GM19438 (cell line): ENCODE results near the gene MEOX2.

ENCODE experiments used
- ATAC-seq: cut with Tn5 transposase; IDR thresholded peaks from one replicate; pipeline ENCODE4 v1.9.1; 2021; ENCODE audit warnings: low read depth; ENCODE audit not compliant: unreplicated experiment

Gene MEOX2

DNA sequence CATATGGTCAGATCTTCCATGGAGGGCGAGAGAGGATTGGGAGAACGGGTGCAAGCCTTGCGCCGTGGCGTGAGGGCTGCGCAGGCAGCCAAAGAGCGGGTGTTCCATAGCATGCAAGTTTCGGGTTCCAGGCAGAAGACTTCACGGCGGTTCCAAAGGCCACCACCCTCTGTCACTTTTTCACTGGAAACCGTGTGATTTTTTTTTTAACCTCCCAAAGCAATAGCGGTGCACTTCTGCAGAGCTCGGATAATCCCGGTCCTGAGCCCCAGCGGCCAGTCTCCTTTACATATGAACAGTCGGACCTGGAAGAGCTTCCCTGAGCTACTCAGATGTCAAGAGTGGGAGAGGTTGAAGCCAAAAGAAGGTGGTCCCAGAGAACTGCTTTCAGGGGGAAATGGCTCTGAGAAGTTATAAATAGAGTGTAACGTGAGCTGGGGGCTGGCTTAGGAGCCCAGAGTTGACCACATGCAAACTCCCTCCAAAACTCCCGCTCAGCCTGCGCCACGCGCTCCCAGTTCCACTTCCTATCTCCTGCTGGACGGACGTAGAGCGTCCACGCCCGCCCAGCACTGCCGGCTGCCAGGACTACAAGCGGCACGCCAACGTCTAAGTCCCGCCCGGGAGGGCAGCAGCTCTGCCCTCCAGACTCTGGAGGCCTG is at the start of gene MEOX2:
Gene MEOX2 (minus strand): TSS at position 389 of the 662 bp plus-strand sequence. CDS start 281 bp downstream, at position 108.
- ATAC-seq, result no peak

DNA sequence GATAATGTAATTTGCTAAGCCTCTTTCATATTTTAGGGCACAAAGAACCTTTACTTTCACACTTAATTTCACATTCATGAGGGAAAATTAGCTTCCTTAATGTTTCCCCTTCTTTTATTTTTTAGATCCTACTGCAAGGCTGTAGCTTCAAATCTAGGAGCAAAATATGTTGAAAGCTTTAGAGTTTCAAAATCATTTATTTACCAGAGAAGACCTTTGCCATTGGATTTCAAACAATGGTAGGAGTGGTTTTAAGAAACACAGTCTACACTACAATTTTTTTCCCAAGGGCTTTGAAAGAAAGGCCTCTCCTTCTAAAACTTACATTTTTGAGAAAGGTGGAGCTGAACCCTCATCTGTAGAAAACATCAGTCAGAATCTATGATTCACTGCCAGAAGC is 43.3 kb upstream of the MEOX2 start:
- ATAC-seq, result no peak

DNA sequence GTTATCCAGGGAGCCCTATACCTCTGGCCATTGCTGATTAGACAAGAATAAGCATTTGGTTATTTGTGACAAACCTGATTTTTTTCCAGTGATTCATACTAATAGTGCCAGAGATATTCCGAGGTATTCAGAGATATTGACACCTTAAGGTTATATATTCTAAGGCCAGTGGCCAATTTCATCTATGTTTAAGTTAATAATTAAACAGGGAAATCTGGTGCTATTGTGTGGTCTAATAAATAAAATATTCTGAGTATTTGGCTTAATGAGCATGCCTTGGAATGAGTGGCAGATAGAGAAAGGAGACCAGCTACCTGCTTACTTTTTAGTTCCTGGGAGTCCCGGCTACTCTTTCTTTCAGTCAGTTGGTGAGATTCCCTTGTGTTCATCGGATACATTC is 38.6 kb upstream of the MEOX2 start:
- ATAC-seq, result no peak

DNA sequence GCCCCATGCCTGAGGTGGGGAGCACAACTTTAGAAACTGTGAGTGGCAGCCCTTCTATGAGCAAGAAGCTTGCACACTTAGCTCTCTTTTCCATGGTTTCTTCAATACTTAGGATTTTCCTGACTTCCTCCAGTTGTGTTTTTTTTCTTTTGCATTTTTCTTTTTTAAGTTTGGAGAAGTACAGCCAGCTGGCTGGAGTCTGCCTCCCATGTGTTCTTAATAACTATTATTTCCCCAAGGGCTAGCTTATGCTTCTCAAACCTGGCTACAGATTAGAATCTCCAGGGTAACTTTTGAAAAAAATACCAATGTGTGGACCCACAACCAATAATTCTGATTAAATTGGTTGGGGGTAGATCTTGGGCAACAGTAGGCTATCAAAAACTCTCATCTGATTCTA is 37.4 kb upstream of the MEOX2 start:
- no peak for ATAC-seq

DNA sequence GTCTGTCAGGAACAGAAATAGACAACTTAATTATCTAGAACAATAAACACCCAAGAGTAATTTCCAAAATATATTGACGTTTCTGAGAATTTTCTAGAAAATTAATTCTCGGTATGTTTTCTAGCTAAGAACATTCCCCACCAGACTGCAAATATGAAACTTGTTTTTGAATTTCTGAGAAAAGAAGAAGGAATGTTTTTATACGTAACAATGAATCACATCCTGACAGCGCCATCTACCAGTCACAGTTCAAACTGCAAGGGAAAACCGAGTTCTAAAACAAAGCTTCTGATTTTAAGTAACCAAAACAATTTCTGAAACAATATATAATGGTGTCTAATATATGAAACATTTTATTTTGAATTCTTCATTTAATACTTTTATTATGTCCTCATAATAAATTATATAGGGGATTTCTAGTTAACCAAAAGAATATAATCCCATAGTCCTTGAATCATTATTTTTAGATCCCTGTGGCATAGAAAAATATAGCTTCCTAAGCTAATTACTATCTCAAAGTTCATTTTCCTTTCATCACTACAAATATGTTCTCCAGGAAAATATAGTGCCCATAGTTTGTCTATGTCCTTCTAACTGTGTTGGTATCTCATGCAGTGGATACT is 34.5 kb upstream of the MEOX2 start:
- ATAC-seq, result no peak

DNA sequence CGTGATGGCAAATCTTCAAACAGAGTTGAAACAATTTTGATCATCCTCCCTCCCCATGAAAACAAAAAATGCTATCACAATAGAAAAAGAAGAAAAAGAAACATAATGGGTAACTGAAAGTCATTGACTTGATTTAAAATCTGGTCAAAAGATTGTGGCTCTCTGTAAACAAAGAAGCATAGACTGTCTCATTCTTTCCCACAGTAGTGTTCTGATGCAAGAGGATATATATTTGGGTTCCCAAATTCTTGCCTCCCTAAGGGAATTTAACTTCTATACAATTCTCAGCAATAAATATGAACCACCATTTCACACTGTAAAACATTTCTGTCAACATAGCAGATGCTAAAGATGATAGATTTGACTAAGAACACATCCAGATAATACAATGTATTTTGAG is 32.8 kb upstream of the MEOX2 start:
- ATAC-seq, result no peak

DNA sequence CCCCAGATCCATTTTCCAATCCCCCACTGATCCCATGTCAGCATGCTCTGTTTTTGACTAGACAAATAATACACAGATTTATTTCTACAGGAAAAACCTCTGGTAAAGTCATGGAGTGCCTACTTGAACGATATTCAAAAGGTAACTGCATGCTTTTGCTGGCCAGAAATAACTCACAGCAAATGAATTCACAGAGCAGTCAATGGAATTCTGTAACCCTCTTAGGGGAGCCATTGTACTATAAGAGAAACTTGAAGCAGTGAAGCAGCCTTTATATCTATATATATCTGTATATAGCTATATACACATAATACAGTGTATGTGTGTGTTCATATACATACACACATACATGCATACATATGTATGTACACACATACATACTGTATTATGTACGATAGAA is 29.0 kb upstream of the MEOX2 start:
- ATAC-seq, result no peak

DNA sequence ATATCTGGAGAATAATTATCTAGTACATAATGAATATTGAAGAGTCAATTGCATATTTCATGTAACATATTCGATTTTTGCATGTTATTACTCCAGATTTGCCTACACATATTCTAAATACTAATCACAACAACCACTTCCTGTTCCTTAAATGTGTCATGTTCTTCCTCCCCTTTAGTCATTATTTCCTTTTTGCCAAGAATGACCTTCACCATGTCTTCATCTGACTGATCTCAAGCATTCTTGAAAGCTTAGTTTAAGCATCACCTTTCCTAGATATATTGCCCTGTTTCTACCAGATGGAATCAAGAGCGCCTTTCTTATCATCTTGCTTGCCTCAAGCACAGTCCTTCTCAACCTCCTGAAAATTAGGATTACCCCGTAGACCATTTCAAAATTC is 23.5 kb upstream of the MEOX2 start:
- ATAC-seq, result no peak

DNA sequence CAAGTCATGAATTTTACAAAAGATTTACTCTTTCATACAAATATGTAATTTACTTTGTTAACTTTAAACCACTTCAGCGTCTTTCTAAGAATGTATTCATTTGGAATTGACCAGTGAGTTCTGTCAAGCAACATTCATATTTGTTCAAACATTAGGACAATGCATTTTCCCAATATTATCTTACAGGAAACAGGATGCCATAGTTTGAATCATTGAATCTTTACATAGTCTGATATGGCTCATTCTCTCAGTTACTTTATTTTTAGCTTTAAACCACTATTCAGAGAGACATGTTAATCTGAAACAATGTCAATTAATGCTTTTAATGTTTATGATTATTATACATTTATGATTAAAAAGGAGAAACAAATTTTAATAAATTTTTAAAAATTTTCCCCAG is 21.1 kb upstream of the MEOX2 start:
- no peak for ATAC-seq

DNA sequence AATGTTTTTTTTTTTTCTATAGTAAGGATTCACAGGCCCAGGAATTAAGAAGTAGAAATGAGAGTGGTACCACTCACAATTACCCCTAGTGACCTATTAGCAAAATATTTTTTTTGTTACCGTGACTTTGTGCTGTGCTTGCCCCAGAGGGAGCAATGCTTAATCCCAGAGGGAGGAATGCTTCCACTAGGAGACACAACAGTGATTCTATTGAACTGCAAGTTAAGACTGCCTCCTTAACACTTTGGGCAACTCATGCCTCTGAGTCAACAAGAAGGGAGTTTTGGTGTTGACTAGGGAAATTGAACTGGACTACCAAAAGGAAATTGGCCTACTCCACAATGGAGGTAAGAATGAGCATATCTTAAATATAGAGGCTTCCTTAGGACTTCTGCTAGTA is 17.2 kb upstream of the MEOX2 start:
- ATAC-seq, result no peak

DNA sequence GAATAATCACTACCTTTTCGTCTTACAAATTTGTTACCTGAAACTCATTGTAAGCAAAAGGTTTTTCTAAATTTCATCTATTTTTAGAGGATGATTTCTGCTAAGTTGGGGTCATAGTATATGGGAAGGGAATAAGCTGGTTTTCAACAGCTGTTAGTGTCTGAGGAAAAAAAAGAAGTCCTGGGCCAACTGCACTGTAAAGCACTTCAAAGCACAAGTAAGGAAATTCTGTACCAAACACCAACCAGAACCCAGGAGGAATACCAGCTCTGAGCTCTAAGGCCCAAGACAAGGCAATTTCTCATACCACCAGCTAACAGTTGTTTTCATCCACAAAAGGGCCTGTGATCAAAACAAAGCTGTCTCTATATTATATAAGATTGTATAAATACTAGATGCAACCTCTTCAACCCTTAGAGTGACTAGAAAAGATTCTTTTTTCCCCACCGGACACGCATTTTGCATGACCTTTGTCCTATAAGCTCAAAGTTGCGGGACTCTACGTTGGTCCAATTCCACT is 6.1 kb upstream of the MEOX2 start:
- ATAC-seq, result no peak

DNA sequence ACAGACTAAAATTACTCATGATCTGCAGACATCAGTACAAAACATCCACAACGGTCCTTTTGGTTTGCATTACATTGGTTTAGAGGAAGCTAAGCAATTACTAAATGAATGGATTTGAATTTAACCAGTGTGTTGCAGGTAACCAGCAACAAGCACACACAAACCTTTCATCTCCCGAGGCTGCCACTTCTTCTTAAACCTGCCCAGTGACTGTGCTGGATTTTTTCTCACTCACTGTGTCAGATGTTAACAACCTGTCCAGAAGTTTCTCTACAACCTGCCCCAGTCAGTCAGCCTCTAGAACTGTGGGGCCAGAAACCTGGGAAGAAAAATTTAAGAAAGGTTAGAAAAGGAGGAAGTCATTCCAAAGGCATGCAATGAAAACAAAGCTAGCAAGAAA is 2.4 kb upstream of the MEOX2 start:
- ATAC-seq, result no peak

DNA sequence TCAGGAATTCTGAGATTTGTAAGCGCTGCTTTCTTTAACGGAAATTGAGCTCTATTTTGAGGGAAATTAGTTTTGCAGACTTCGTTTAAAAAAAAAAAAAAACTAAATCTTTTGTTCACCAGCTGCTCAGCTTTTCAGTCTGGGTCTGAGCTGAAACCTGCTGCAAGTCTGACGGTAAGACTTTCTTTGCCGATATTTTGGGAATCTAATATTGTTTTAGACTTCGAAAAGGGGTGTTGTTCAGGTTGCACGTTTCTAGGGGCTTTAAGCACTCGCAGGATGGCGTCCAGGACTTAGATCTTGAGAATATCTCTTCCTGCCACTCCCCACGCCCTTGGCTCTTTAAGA is 1.8 kb upstream of the MEOX2 start:
- ATAC-seq, result no peak

DNA sequence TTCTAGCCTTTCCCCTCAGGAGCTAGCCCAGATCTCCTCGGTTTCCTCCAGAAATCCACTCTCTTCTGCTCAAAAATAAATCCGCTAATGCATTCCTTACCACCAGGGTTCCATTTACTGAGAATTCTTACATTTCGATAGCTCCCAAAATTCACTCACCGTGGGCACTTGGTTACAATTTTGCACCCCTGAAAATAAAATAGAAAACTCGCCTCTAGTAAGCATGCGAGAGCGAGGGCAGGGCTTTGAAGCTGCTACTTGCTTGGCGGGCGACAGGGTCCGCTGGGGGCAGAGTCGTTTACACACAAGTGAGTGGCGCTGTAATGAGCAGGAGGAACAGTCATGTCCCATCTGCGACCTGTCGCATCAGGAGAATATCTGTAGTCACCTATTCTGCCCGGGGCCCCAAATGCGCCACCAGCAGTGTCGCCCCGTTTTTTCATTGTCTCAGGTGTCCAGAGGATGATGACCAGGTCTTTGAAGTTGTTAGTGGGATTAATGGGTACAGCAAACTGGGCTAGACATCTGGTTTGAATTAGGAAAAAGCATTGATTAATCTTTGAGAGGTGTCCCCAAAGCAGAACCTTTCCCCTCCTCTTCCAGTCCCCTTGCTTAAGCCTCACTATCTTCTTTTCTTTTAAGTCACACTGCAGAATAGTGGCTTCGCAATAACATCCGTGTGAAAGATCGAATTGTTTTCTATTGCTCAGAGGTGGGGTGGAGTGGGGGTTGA is 1.2 kb upstream of the MEOX2 start:
- no peak for ATAC-seq

DNA sequence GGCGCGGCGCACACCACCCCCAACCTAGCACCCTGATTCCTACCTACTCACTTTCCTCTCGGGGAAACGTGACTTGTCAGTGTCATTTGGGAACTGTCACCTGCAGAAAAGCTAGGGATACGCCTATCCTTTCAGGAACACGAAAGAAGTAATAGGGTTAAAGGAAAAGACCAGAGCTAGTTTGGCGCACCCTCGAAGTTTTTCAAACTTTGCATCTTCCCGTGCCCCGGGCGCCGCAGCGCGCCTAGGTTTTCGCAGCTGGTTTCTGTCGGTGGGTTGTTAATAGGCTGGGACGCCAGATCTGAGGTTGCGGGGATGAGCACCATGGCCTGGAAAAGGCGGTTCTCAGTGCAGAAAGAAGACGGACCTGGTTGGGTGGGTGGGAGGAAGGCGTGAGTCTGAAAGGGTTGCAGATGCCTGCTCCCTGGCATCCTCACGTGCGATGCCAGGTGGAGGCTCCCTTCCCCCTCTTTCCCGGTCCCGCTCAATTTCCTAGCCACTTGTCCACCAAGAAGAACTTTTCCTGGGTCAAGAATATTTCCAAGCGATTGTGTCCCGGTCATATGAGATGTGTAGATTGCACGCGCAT is 568 bp upstream of the MEOX2 start:
- ATAC-seq, result no peak

DNA sequence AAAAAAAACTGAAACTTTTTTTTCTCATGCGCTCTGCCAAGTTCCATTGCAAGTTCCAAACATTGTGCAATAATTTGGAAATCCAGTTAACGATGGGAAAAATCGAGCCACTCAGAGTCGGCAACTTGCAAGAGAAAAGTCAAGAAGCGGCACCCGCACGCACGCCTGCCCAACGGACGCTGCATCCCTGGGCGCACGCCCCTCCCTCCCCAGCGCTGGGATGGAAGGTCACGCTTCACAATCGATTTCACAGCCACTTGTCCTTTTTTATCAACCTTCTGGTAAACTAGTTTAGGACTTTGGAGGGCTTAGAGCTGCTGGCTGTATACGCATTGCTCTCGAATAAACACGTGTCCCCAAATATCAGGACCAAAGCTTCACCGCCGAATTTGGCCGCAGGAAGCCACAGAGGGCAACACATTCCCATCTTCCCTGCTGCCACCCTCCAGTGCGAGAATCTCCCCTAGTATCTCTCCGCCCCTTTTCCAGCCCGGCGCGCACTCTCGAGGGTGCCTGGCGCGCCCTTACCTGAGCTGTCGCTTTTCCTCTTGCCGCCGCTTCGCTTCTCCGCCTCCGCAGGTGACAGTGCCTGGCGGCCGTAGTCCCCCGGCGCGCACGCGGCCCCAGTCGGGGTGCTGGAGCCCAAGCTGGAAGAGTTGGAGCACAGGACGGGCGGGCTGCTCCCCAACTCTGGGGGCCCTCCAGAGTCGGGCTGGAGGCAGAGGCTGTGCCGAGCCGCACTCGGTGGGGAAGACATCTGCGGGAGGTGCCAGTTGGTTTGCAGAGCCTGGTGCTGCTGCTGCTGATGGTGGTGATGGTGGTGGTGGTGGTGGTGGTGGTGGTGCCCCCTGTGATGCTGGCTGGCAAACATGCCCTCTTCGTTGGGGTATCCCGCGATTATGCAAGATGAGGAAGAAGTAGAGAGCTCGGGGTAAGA is 857 bp downstream of the MEOX2 start:
- ATAC-seq, result no peak

DNA sequence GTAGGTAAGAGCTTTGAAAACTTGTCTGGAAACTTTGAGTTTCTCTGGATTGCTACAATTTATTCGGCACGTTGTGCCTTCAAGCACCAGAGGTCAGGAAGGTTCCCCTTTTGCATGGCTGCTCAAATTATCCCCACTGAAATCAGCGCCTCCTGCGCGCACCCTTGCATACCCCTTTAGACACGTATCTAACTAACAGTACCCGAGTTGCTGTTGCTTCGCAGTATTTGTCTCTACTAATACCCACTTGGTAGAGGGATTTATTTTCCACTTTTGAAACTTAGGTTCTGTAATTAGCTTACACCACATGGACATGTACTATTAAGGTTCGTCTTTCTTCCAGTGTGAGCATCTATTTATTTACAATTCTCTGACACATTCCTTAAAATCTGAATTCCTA is 1.6 kb downstream of the MEOX2 start:
- no peak for ATAC-seq

DNA sequence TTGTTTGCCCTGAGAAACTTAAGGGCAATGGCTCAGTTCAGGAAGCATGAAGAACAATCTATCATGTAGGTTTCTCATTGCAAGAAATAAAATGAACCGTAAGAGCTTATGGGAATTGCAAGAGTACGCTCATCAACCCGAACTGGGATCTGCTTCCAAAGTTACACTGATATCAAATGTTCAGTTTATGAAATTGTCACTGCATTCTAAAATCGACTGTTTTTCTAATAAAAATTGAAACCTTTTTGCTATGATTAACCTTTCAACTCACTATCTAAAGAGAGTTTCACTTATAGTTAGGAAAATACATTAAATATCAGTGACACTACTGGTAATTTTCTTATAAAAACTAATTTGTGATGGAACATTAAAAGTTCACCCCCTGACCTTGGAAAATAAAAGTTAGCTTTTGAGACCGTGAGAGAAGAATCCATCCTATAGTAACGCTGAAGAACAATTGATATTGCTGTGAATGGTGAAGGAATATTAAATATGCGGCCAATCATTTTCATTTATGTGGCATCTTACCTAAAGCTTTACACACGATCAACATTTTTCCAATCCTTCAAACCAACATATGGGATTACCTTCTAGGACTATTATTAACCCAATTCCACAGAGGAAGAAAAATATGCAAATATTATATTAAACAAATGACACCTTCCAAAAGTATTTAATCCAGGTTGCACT is 2.2 kb downstream of the MEOX2 start:
- no peak for ATAC-seq

DNA sequence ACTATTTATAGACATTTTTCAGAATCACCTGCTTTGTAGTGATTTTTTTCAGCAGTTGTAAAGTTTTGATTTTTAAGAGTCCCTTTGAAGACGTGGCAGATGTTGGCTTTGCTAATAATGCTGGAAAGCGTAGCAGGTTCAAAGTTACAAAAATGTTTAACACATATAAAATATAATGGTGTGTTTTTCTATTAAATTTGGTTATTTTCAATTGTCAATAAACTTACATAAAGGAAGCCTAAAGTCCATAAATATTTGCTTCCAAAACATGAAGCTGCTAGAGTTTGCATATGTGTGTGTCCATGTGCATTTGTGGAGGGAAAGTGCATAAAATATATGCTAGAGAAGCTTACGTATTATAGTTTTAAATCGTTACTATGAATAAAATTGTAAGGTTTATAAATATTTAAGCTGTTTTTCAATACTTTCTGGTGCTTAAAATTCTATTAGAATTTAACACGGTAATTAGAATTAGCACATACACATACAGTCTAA is 3.7 kb downstream of the MEOX2 start:
- no peak for ATAC-seq

DNA sequence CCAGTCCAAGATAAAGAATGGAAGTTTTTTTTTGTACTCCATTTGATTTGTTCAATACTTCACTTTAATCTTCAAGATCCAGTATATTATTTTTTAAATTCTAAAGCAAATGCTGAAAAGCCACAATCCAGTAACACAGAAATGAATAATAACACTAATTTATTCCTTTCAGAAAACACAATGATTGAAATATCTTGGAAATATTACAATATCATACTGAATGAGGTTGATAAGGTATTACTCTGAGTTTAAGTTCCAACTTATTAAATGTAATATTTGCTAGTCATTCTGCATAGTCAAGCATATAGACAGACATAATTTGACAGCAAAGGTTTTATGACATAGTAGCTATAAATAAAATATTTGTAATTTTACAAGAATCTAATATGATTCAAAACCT is 4.4 kb downstream of the MEOX2 start:
- no peak for ATAC-seq
